Ecto neural progenitor cell (in vitro differentiated cells): ENCODE data around the gene AEBP2.
"Not testable (repeated sequence)": the region's sequence is repeated elsewhere in the genome, so short reads cannot be mapped to it uniquely, and the experiment has no call there.

Source experiments
- DNase-seq: peaks from one replicate; pipeline ENCODE4 v3.0.0-alpha.2; 2018; ENCODE audit warnings: low spot score

AEBP2 gene

GRCh38 chr12:19454837-19455236 is 15.5 kb downstream of the AEBP2 start:
- no peak for DNase-seq

GRCh38 chr12:19456176-19456575 is 16.9 kb downstream of the AEBP2 start:
- no peak for DNase-seq

- DNase-seq = no peak
Measured at GRCh38 chr12:19457561-19457960, 18.3 kb downstream of the AEBP2 start.

- DNase-seq = no peak
Measured at GRCh38 chr12:19458733-19459132, 19.4 kb downstream of the AEBP2 start.

- DNase-seq = no peak
Measured at GRCh38 chr12:19461999-19462398, 22.7 kb downstream of the AEBP2 start.

GRCh38 chr12:19462406-19462805 is 23.1 kb downstream of the AEBP2 start:
- no peak for DNase-seq

- no peak for DNase-seq
Measured at GRCh38 chr12:19464192-19464580, 24.9 kb downstream of the AEBP2 start.

- DNase-seq = no peak
Measured at GRCh38 chr12:19465711-19466110, 26.4 kb downstream of the AEBP2 start.

GRCh38 chr12:19474147-19474546 is 34.9 kb downstream of the AEBP2 start:
- DNase-seq = no peak

GRCh38 chr12:19475884-19476505 is 36.7 kb downstream of the AEBP2 start:
- DNase-seq = not testable (repeated sequence)

GRCh38 chr12:19477071-19477470 is 37.8 kb downstream of the AEBP2 start:
- DNase-seq = no peak

GRCh38 chr12:19480459-19480858 is 41.2 kb downstream of the AEBP2 start:
- DNase-seq = no peak

- no peak for DNase-seq
Measured at GRCh38 chr12:19482036-19482435, 42.7 kb downstream of the AEBP2 start.

- DNase-seq = no peak
Measured at GRCh38 chr12:19482551-19483109, 43.3 kb downstream of the AEBP2 start.

GRCh38 chr12:19483727-19484126 is 44.4 kb downstream of the AEBP2 start:
- DNase-seq = no peak

GRCh38 chr12:19484738-19485137 is 45.4 kb downstream of the AEBP2 start:
- DNase-seq = no peak

GRCh38 chr12:19485240-19485639 is 45.9 kb downstream of the AEBP2 start:
- no peak for DNase-seq

GRCh38 chr12:19489168-19489567 is 49.9 kb downstream of the AEBP2 start:
- DNase-seq = no peak

- no peak for DNase-seq
Measured at GRCh38 chr12:19490908-19491307, 51.6 kb downstream of the AEBP2 start.

GRCh38 chr12:19491863-19492262 is 52.6 kb downstream of the AEBP2 start:
- no peak for DNase-seq

- no peak for DNase-seq
Measured at GRCh38 chr12:19496219-19496878, 57.1 kb downstream of the AEBP2 start.

- DNase-seq = no peak
Measured at GRCh38 chr12:19498099-19498498, 58.8 kb downstream of the AEBP2 start.

GRCh38 chr12:19499030-19499429 is 59.7 kb downstream of the AEBP2 start:
- no peak for DNase-seq

- no peak for DNase-seq
Measured at GRCh38 chr12:19506497-19506896, 67.2 kb downstream of the AEBP2 start.
